HG03060 (cell line): ENCODE results near the gene EXOC3.
"Not testable (repeated sequence)": the region's sequence is repeated elsewhere in the genome, so short reads cannot be mapped to it uniquely, and the experiment has no call there.

ENCODE experiments used
- ATAC-seq: cut with Tn5 transposase; IDR thresholded peaks from one replicate; pipeline ENCODE4 v1.9.1; 2021; ENCODE audit warnings: low read depth, moderate number of reproducible peaks; ENCODE audit not compliant: unreplicated experiment

EXOC3 gene

GRCh38 chr5:483011-483410, 40.0 kb downstream of the EXOC3 start:
- ATAC-seq: no peak

- ATAC-seq: no peak
Measured at GRCh38 chr5:483434-484140, 40.6 kb downstream of the EXOC3 start.

GRCh38 chr5:484556-484955, 41.6 kb downstream of the EXOC3 start:
- ATAC-seq: no peak

GRCh38 chr5:485113-485945, 42.4 kb downstream of the EXOC3 start:
- no peak for ATAC-seq

- ATAC-seq: no peak
Measured at GRCh38 chr5:485946-486491, 43.0 kb downstream of the EXOC3 start.

GRCh38 chr5:486597-486996, 43.6 kb downstream of the EXOC3 start:
- not testable (repeated sequence) for ATAC-seq

- ATAC-seq: no peak
Measured at GRCh38 chr5:488241-488640, 45.3 kb downstream of the EXOC3 start.

- ATAC-seq: no peak
Measured at GRCh38 chr5:488744-489688, 46.0 kb downstream of the EXOC3 start.

- ATAC-seq: no peak
Measured at GRCh38 chr5:489689-490080, 46.7 kb downstream of the EXOC3 start.

GRCh38 chr5:490116-491106, 47.4 kb downstream of the EXOC3 start:
- ATAC-seq: no peak

- ATAC-seq: no peak
Measured at GRCh38 chr5:491119-491855, 48.3 kb downstream of the EXOC3 start.

GRCh38 chr5:491856-492155, 48.8 kb downstream of the EXOC3 start:
- ATAC-seq: no peak

- no peak for ATAC-seq
Measured at GRCh38 chr5:492314-492893, 49.4 kb downstream of the EXOC3 start.

- ATAC-seq: no peak
Measured at GRCh38 chr5:493119-493701, 50.2 kb downstream of the EXOC3 start.

- ATAC-seq: no peak
Measured at GRCh38 chr5:493758-494157, 50.8 kb downstream of the EXOC3 start.

- ATAC-seq: no peak
Measured at GRCh38 chr5:494667-495255, 51.8 kb downstream of the EXOC3 start.

- ATAC-seq: no peak
Measured at GRCh38 chr5:496028-496427, 53.1 kb downstream of the EXOC3 start.
